Stimulated activated memory B cell treated with anti-CD40 and anti-IgM and Interleukin-4, amounts not matched to agents 10 μg/mL and 1 μg/mL and 100 μg/mL, for 72 hours (primary cell): ENCODE results near the gene ZNF710.

Experiments used
- ATAC-seq: fragments of 150-1000 bp; cut with Tn5 transposase; 2 replicates; pipeline ENCODE4 v1.10.0; 2021
- H3K27ac Mint-ChIP-seq: one replicate; pipeline ENCODE4 v1.8.0; 2022; ENCODE audit warnings: mild to moderate bottlenecking, mixed read lengths
- H3K27me3 Mint-ChIP-seq: one replicate; pipeline ENCODE4 v1.8.0; 2022; ENCODE audit warnings: mixed read lengths
- H3K36me3 Mint-ChIP-seq: one replicate; pipeline ENCODE4 v1.8.0; 2022; ENCODE audit warnings: mixed read lengths
- H3K4me1 Mint-ChIP-seq: one replicate; pipeline ENCODE4 v1.8.0; 2022; ENCODE audit warnings: mixed read lengths
- H3K4me3 Mint-ChIP-seq: one replicate; pipeline ENCODE4 v1.8.0; 2022; ENCODE audit warnings: mild to moderate bottlenecking, moderate library complexity, mixed read lengths
- H3K9me3 Mint-ChIP-seq: one replicate; pipeline ENCODE4 v1.8.0; 2022; ENCODE audit warnings: mixed read lengths

ZNF710 gene

GRCh38 chr15:90020936-90021507, 19.9 kb downstream of the ZNF710 start:
- Mint-ChIP-seq H3K36me3 (peaks cover 5% of the 10 kb centered on the region), H3K9me3 (no peaks in the 10 kb centered on the region), H3K4me3 (no peak overlapping the region), H3K27ac (no peak overlapping the region), H3K4me1 (peaks cover 50% of the 10 kb centered on the region), H3K27me3 (no peaks in the 10 kb centered on the region)
- ATAC-seq = no peak

- Mint-ChIP-seq H3K9me3 (no peaks in the 10 kb centered on the region), H3K27ac (no peak overlapping the region), H3K27me3 (no peaks in the 10 kb centered on the region), H3K4me3 (no peak overlapping the region), H3K4me1 (peaks cover 50% of the 10 kb centered on the region), H3K36me3 (peaks cover 5% of the 10 kb centered on the region)
- ATAC-seq = no peak
Measured at GRCh38 chr15:90022345-90022744, 21.2 kb downstream of the ZNF710 start.

GRCh38 chr15:90022905-90023700, 22.0 kb downstream of the ZNF710 start:
- H3K4me1 Mint-ChIP-seq = peaks cover 45% of the 10 kb centered on the region
- no peak overlapping the region for H3K27ac Mint-ChIP-seq
- H3K9me3 Mint-ChIP-seq = no peaks in the 10 kb centered on the region
- no peak overlapping the region for H3K4me3 Mint-ChIP-seq
- no peaks in the 10 kb centered on the region for H3K27me3 Mint-ChIP-seq
- no peak for ATAC-seq
- H3K36me3 Mint-ChIP-seq = peaks cover 5% of the 10 kb centered on the region

- Mint-ChIP-seq H3K36me3 (peaks cover 12% of the 10 kb centered on the region), H3K4me3 (no peak overlapping the region), H3K9me3 (peaks cover 2% of the 10 kb centered on the region), H3K27ac (no peak overlapping the region), H3K4me1 (peaks cover 44% of the 10 kb centered on the region), H3K27me3 (no peaks in the 10 kb centered on the region)
- ATAC-seq = no peak
Measured at GRCh38 chr15:90024406-90024805, 23.3 kb downstream of the ZNF710 start.

- no peak overlapping the region for H3K4me3 Mint-ChIP-seq
- H3K27ac Mint-ChIP-seq = no peak overlapping the region
- H3K27me3 Mint-ChIP-seq = no peaks in the 10 kb centered on the region
- ATAC-seq = no peak
- peaks cover 36% of the 10 kb centered on the region for H3K4me1 Mint-ChIP-seq
- H3K36me3 Mint-ChIP-seq = peaks cover 12% of the 10 kb centered on the region
- peaks cover 2% of the 10 kb centered on the region for H3K9me3 Mint-ChIP-seq
Measured at GRCh38 chr15:90025489-90026033, 24.4 kb downstream of the ZNF710 start.

- Mint-ChIP-seq H3K4me1 (peaks cover 40% of the 10 kb centered on the region), H3K9me3 (peaks cover 2% of the 10 kb centered on the region), H3K27ac (no peak overlapping the region), H3K4me3 (no peak overlapping the region), H3K36me3 (peaks cover 7% of the 10 kb centered on the region), H3K27me3 (no peaks in the 10 kb centered on the region)
- no peak for ATAC-seq
Measured at GRCh38 chr15:90028376-90028944, 27.3 kb downstream of the ZNF710 start.

GRCh38 chr15:90029024-90029423, 27.9 kb downstream of the ZNF710 start:
- Mint-ChIP-seq H3K4me1 (peaks cover 46% of the 10 kb centered on the region), H3K9me3 (peaks cover 2% of the 10 kb centered on the region), H3K27ac (no peak overlapping the region), H3K27me3 (no peaks in the 10 kb centered on the region), H3K4me3 (no peak overlapping the region), H3K36me3 (peaks cover 7% of the 10 kb centered on the region)
- no peak for ATAC-seq

GRCh38 chr15:90030376-90030775, 29.3 kb downstream of the ZNF710 start:
- ATAC-seq = no peak
- Mint-ChIP-seq H3K36me3 (peaks cover 7% of the 10 kb centered on the region), H3K9me3 (peaks cover 2% of the 10 kb centered on the region), H3K4me1 (peaks cover 48% of the 10 kb centered on the region), H3K4me3 (no peak overlapping the region), H3K27ac (no peak overlapping the region), H3K27me3 (no peaks in the 10 kb centered on the region)

- peak overlapping the region; percentile 72 for H3K4me3 Mint-ChIP-seq
Measured at GRCh38 chr15:90031231-90031791, 30.2 kb downstream of the ZNF710 start.

GRCh38 chr15:90033006-90033405, 31.9 kb downstream of the ZNF710 start:
- Mint-ChIP-seq H3K4me3 (no peak overlapping the region), H3K36me3 (peaks cover 19% of the 10 kb centered on the region), H3K9me3 (peaks cover 2% of the 10 kb centered on the region), H3K27me3 (no peaks in the 10 kb centered on the region), H3K27ac (peak overlapping the region; percentile 92), H3K4me1 (peaks cover 69% of the 10 kb centered on the region)
- no peak for ATAC-seq

More at GRCh38 chr15:90031231-90031791, 30.2 kb downstream of the ZNF710 start:
- peaks cover 2% of the 10 kb centered on the region for H3K9me3 Mint-ChIP-seq
- no peaks in the 10 kb centered on the region for H3K27me3 Mint-ChIP-seq
- peak overlapping the region; percentile 71 for H3K27ac Mint-ChIP-seq
- H3K36me3 Mint-ChIP-seq = peaks cover 11% of the 10 kb centered on the region
- peaks cover 52% of the 10 kb centered on the region for H3K4me1 Mint-ChIP-seq
- peak; percentile 96 for ATAC-seq

- peak overlapping the region; percentile 92 for H3K27ac Mint-ChIP-seq
- H3K27me3 Mint-ChIP-seq = no peaks in the 10 kb centered on the region
- H3K4me1 Mint-ChIP-seq = peaks cover 72% of the 10 kb centered on the region
- ATAC-seq = no peak
- peaks cover 18% of the 10 kb centered on the region for H3K36me3 Mint-ChIP-seq
- no peak overlapping the region for H3K4me3 Mint-ChIP-seq
- peaks cover 5% of the 10 kb centered on the region for H3K9me3 Mint-ChIP-seq
Measured at GRCh38 chr15:90033448-90033847, 32.3 kb downstream of the ZNF710 start.

GRCh38 chr15:90035095-90035839, 34.1 kb downstream of the ZNF710 start:
- Mint-ChIP-seq H3K9me3 (peaks cover 4% of the 10 kb centered on the region), H3K27me3 (no peaks in the 10 kb centered on the region), H3K27ac (peak overlapping the region; percentile 92), H3K4me3 (no peak overlapping the region), H3K4me1 (peaks cover 82% of the 10 kb centered on the region), H3K36me3 (peaks cover 17% of the 10 kb centered on the region)
- no peak for ATAC-seq

GRCh38 chr15:90035840-90036230, 34.7 kb downstream of the ZNF710 start:
- Mint-ChIP-seq H3K36me3 (peaks cover 20% of the 10 kb centered on the region), H3K4me1 (peaks cover 87% of the 10 kb centered on the region), H3K9me3 (peaks cover 4% of the 10 kb centered on the region), H3K27ac (peak overlapping the region; percentile 92), H3K27me3 (no peaks in the 10 kb centered on the region), H3K4me3 (no peak overlapping the region)
- ATAC-seq = no peak

GRCh38 chr15:90036343-90036742, 35.2 kb downstream of the ZNF710 start:
- no peak overlapping the region for H3K4me3 Mint-ChIP-seq
- peaks cover 4% of the 10 kb centered on the region for H3K9me3 Mint-ChIP-seq
- no peaks in the 10 kb centered on the region for H3K27me3 Mint-ChIP-seq
- ATAC-seq = no peak
- H3K4me1 Mint-ChIP-seq = peaks cover 88% of the 10 kb centered on the region
- peaks cover 24% of the 10 kb centered on the region for H3K36me3 Mint-ChIP-seq
- peak overlapping the region; percentile 92 for H3K27ac Mint-ChIP-seq
